ENCODE data around the gene VPS50. TPM values are rescaled to one million over a fixed set of nuclear protein-coding genes. Genes with fewer than 3 reads are reported as not detected.

Gene VPS50
- total RNA-seq, 1 donor from 2014 or later: 14.6 TPM

DNA sequence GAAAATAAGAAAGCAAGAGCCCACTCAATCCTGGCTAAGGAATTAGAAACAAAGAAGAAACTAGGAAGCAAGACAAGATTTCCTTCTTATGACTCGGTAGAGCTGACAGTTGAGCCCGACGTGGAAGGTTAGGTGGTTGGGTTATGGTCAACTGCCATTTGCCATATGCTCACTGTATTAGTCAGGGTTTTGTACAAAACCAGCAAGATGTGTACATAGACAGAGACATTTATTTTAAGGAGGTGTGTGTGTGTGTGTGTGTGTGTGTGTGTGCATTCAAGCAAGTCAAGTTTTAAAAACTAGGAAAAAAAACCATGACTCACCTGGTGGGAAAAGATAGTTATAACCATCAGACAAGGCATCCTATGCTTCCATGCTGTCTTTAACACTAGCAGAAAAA, 158.5 kb downstream of the VPS50 start:
- DNase-seq (ENCODE audit: low read depth): no peak
- no peak overlapping the region for H3K4me3 ChIP-seq (ENCODE audit: low read depth, low read length)
- TF ChIP-seq, protein P1, sequence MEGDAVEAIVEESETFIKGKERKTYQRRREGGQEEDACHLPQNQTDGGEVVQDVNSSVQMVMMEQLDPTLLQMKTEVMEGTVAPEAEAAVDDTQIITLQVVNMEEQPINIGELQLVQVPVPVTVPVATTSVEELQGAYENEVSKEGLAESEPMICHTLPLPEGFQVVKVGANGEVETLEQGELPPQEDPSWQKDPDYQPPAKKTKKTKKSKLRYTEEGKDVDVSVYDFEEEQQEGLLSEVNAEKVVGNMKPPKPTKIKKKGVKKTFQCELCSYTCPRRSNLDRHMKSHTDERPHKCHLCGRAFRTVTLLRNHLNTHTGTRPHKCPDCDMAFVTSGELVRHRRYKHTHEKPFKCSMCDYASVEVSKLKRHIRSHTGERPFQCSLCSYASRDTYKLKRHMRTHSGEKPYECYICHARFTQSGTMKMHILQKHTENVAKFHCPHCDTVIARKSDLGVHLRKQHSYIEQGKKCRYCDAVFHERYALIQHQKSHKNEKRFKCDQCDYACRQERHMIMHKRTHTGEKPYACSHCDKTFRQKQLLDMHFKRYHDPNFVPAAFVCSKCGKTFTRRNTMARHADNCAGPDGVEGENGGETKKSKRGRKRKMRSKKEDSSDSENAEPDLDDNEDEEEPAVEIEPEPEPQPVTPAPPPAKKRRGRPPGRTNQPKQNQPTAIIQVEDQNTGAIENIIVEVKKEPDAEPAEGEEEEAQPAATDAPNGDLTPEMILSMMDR (conservative IDR thresholded peaks at IDR 0.05; ENCODE audit: low read depth, low read length): no peak

DNA sequence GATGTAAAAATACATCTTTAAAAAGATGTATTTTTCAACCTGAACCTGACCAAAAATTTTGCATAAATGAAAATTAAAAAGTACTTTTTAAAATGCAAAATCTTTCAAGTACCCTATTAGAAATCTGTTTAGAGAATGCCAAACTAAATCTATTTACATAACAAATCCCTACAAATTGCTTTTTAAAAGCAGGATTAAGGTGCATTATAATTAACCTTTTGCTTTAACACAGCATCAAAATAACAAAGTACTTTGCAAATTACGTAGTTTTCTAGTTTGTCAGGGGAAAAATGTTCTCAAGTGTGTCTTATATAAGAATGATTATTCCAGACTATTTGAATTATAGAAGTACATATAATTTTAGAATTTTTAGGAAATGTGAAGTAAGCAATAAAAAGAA, 160.8 kb downstream of the VPS50 start:
- H3K4me3 ChIP-seq (ENCODE audit: low read depth, low read length): no peak overlapping the region
- DNase-seq (ENCODE audit: low read depth): no peak
- TF ChIP-seq, protein P1 (conservative IDR thresholded peaks at IDR 0.05; ENCODE audit: low read depth, low read length): no peak

DNA sequence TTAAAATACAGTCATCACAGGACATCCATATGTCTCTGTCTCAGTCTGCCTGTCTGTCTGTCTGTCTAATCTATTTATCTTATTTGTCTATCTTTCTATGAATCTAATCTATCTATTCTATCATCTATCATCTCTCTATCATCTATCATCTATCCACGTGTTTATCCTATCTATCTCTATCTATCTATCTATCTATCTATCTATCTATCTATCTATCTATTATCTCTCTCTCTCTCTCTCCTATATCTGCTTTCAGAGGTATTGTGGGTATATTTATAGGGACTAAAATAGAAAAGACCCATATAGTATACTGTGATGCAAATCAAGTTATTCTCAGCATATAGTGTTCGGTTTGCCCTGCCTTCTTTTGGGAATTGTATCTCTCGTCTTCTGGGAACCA, 167.5 kb downstream of the VPS50 start:
- H3K4me3 ChIP-seq (ENCODE audit: low read depth, low read length): no peak overlapping the region
- DNase-seq (ENCODE audit: low read depth): no peak
- TF ChIP-seq, protein P1 (conservative IDR thresholded peaks at IDR 0.05; ENCODE audit: low read depth, low read length): no peak

DNA sequence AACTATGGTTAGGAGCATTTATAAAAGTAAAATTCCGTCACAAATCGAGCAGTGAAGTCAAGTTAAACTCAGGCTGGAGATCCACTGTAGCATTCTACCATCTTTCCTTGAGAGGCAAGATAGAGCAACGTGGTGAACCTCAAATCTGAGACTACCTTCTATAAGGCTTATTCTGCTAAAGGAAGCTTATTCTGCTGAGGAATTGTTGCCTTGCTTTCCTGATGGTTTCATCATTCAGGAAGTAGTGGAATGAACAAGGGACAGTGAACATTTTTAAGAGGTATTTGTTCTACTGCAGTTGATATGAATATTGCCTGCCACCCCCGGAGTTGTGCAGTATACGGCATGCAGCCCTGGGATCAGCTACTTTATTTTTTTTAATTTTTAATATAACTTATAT, 170.8 kb downstream of the VPS50 start:
- DNase-seq (ENCODE audit: low read depth): no peak
- H3K4me3 ChIP-seq (ENCODE audit: low read depth, low read length): no peak overlapping the region
- TF ChIP-seq, protein P1 (conservative IDR thresholded peaks at IDR 0.05; ENCODE audit: low read depth, low read length): no peak

DNA sequence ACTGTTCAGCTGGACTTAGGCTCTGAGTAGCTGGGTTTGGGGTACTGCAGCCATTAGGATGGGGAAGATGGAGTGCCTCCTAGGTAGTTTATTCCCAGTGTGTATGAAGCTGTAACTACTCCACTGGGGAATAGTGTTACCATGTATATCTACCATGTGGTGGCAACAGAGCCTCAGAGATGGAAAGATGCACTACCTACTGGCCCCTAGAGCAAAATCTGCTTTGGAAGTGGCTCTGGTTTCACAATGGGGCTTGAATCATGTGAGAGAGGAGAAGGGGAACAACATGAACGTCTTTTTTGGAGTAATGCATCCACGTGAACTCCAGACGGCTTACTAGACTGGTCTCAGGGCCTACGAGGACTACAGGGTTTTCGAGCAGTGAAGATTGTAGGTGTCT, 175.1 kb downstream of the VPS50 start:
- DNase-seq (ENCODE audit: low read depth): no peak
- TF ChIP-seq, protein P1 (conservative IDR thresholded peaks at IDR 0.05; ENCODE audit: low read depth, low read length): no peak
- H3K4me3 ChIP-seq (ENCODE audit: low read depth, low read length): no peak overlapping the region

DNA sequence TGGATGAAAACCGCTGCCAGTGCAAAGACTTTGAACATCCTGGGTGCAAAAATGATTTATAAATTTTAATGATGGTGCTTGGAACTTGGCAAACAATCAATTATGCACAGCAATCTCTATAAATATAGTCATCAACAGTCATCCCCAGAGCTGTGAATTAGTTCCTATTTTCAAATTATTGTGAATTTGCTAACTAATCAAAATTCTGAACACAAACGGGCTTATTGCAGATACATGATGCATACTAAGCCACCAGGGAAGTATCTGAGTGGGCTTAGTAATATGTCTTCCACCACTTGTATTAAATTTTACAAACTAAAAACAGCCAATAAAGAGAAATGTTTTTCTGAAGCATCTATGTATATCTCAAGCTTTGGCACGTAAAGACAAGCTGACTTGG, 177.2 kb downstream of the VPS50 start:
- no peak for DNase-seq (ENCODE audit: low read depth)
- H3K4me3 ChIP-seq (ENCODE audit: low read depth, low read length): no peak overlapping the region
- TF ChIP-seq, protein P1 (conservative IDR thresholded peaks at IDR 0.05; ENCODE audit: low read depth, low read length): no peak

Other genes starting within 250 kb of the VPS50 start
- gene SAMD9, start 114.4 kb upstream of the VPS50 start, total RNA-seq: 0.87 and 1.7 TPM in 2 replicates
- gene SAMD9L, start 84.0 kb upstream of the VPS50 start, total RNA-seq: 0.07 and 0.69 TPM in 2 replicates
- gene HEPACAM2, start 5.9 kb upstream of the VPS50 start, total RNA-seq: not detected in 2 replicates

Measured in epithelial cell of proximal tubule (primary cell).